Activated CD4-positive, alpha-beta T cell treated with anti-CD3 and anti-CD28 coated beads, Interleukin-2, amount 10 ng/mL, durations not matched to agents 7 days and 5 days (primary cell): ENCODE results near the gene CMIP. TPM values are rescaled to one million over a fixed set of nuclear protein-coding genes. Genes with fewer than 3 reads are reported as not detected.
"Not testable (repeated sequence)": the region's sequence is repeated elsewhere in the genome, so short reads cannot be mapped to it uniquely, and the experiment has no call there.

Experiments
- CTCF ChIA-PET: fragments of 350-600 bp; sonication (Branson Sonifier 250); formaldehyde crosslinking; loops from one replicate; lab custom pipeline; 2021; ENCODE audit warnings: antibody characterized with exemption; lab: Charles Lee
- POLR2A ChIA-PET: fragments of 350-600 bp; sonication (Branson Sonifier 250); formaldehyde crosslinking; loops from one replicate; lab custom pipeline; 2021; ENCODE audit warnings: antibody characterized with exemption; lab: Charles Lee
- DNase-seq: peaks from one replicate; pipeline ENCODE4 v3.0.0-alpha.2; 2020
- H3K27ac Mint-ChIP-seq: one replicate; pipeline ENCODE4 v1.8.0; 2021; ENCODE audit warnings: mild to moderate bottlenecking, moderate library complexity, mixed read lengths
- H3K27me3 Mint-ChIP-seq: one replicate; pipeline ENCODE4 v1.8.0; 2021; ENCODE audit warnings: mixed read lengths
- H3K36me3 Mint-ChIP-seq: one replicate; pipeline ENCODE4 v1.8.0; 2021; ENCODE audit warnings: low read depth, mixed read lengths
- H3K4me1 Mint-ChIP-seq: one replicate; pipeline ENCODE4 v1.8.0; 2021; ENCODE audit warnings: mixed read lengths
- H3K4me3 Mint-ChIP-seq: one replicate; pipeline ENCODE4 v1.8.0; 2021; ENCODE audit warnings: mild to moderate bottlenecking, moderate library complexity, mixed read lengths
- H3K9me3 Mint-ChIP-seq: one replicate; pipeline ENCODE4 v1.8.0; 2021; ENCODE audit warnings: mixed read lengths
- total RNA-seq, 2 experiments: library from RNA; stranded (reverse); gene quantifications; one replicate each; pipeline ENCODE4 v1.2.3, GENCODE V29; 2021

Gene CMIP
- total RNA-seq, 2 experiments from 2014 or later, result 44.7 to 46.8 TPM

- POLR2A ChIA-PET, result no interaction called here
- peaks cover 2% of the 10 kb centered on the region for H3K27me3 Mint-ChIP-seq
Observed at GRCh38 chr16:81733295-81733694, 288.7 kb downstream of the CMIP start.

GRCh38 chr16:81734632-81735434, 290.2 kb downstream of the CMIP start:
- ChIA-PET POLR2A (no interaction called here), CTCF (interaction anchor here (0.6 to 1.9 kb wide), 3 partner anchors 30 to 699 kb away, joined by 4 to 5 read pairs (median 5); partner anchors contain the start of gene ATMIN)
- peaks cover 23% of the 10 kb centered on the region for H3K4me1 Mint-ChIP-seq

More at GRCh38 chr16:81733295-81733694, 288.7 kb downstream of the CMIP start:
- Mint-ChIP-seq H3K9me3 (no peaks in the 10 kb centered on the region), H3K27ac (no peak overlapping the region), H3K4me1 (peaks cover 32% of the 10 kb centered on the region), H3K36me3 (no peaks in the 10 kb centered on the region), H3K4me3 (no peak overlapping the region)
- DNase-seq, result no peak
- CTCF ChIA-PET, result interaction anchor here (1.0 to 1.5 kb wide), 2 partner anchors 17 to 366 kb away, joined by 3 read pairs; no protein-coding TSS in a partner anchor

DNA sequence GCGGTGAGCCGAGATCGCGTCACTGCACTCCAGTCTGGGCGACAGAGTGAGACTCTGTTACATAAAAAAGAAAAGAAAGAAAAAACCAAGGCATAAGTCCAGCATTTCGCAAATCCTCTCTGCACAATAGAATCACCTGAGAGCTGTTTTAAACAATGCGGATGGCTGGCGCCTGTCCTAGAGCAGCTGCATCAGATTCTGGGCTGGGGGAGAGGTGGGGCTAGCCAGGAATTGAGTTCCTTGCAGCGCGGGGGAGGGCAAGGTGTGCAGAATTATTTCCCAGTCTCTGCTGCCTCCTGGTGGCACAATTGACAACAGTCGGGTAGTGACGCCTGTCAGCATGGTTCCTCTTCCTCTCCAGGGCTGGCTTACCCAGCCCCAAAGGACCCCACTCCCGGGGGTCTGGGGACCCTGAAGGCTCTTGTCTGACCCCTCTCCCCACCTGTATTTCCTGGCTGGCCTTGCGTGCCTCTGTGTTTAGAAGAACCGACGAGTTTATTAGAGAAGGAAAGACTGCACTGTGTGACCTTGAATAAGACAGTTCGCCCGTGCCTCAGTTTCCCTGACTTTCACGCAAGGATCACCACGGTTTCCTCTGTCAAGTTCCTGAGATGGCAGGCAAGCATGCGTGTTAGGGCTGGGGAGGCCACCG, 293.4 kb downstream of the CMIP start:
- POLR2A ChIA-PET, result no interaction called here
- peak; percentile 90 for DNase-seq
- Mint-ChIP-seq H3K27ac (peak overlapping the region; percentile 7), H3K4me3 (peak overlapping the region; percentile 60), H3K9me3 (no peaks in the 10 kb centered on the region), H3K27me3 (no peaks in the 10 kb centered on the region), H3K4me1 (peaks cover 17% of the 10 kb centered on the region), H3K36me3 (no peaks in the 10 kb centered on the region)
- CTCF ChIA-PET, result interaction anchor here (0.6 to 2.0 kb wide), 7 partner anchors 15 to 709 kb away, joined by 3 to 5 read pairs (median 3); partner anchors contain the start of gene ATMIN

More at GRCh38 chr16:81734632-81735434, 290.2 kb downstream of the CMIP start:
- Mint-ChIP-seq H3K9me3 (no peaks in the 10 kb centered on the region), H3K27me3 (no peaks in the 10 kb centered on the region), H3K27ac (no peak overlapping the region), H3K36me3 (no peaks in the 10 kb centered on the region), H3K4me3 (no peak overlapping the region)
- no peak for DNase-seq

GRCh38 chr16:81738783-81739496, 294.3 kb downstream of the CMIP start:
- Mint-ChIP-seq H3K9me3 (no peaks in the 10 kb centered on the region), H3K4me3 (no peak overlapping the region)

DNA sequence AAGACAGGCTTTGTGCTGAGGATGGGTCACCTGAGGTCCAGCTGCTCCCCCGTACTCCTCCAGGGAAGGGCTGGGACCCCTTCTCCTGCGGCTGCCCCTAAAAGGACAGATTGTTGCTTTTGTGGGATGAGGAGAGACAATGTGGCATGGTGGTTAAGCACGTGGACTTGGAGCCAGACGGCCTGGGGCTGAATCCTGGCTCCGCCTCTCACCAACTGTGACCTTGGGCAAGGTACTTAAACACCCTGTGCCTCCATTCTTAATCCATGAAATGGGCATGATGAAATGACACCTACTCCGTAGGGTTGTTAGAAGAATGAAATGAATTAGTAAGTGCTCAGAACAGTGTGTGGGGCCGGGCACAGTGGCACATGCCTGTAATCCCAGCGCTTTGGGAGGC, 294.9 kb downstream of the CMIP start:
- no peaks in the 10 kb centered on the region for H3K9me3 Mint-ChIP-seq
- peaks cover 17% of the 10 kb centered on the region for H3K4me1 Mint-ChIP-seq
- CTCF ChIA-PET, result interaction anchor here (1.9 kb wide), 1 partner anchor 13 kb away, joined by 5 read pairs; no protein-coding TSS in a partner anchor
- no peak overlapping the region for H3K27ac Mint-ChIP-seq
- no peak for DNase-seq
- H3K36me3 Mint-ChIP-seq, result no peaks in the 10 kb centered on the region
- H3K4me3 Mint-ChIP-seq, result no peak overlapping the region
- no peaks in the 10 kb centered on the region for H3K27me3 Mint-ChIP-seq
- POLR2A ChIA-PET, result no interaction called here

More at GRCh38 chr16:81738783-81739496, 294.3 kb downstream of the CMIP start:
- Mint-ChIP-seq H3K4me1 (peaks cover 17% of the 10 kb centered on the region), H3K27ac (peak overlapping the region; percentile 36), H3K27me3 (no peaks in the 10 kb centered on the region), H3K36me3 (no peaks in the 10 kb centered on the region)
- POLR2A ChIA-PET, result no interaction called here
- DNase-seq, result no peak
- CTCF ChIA-PET, result interaction anchor here (1.9 to 2.0 kb wide), 2 partner anchors 13 to 18 kb away, joined by 5 read pairs; no protein-coding TSS in a partner anchor

- no peaks in the 10 kb centered on the region for H3K9me3 Mint-ChIP-seq
- H3K27me3 Mint-ChIP-seq, result no peaks in the 10 kb centered on the region
- H3K4me1 Mint-ChIP-seq, result peaks cover 17% of the 10 kb centered on the region
- H3K4me3 Mint-ChIP-seq, result no peak overlapping the region
- POLR2A ChIA-PET, result no interaction called here
- CTCF ChIA-PET, result interaction anchor here (0.5 to 1.9 kb wide), 4 partner anchors 10 to 337 kb away, joined by 3 to 5 read pairs (median 4); no protein-coding TSS in a partner anchor
- H3K36me3 Mint-ChIP-seq, result no peaks in the 10 kb centered on the region
- no peak for DNase-seq
- H3K27ac Mint-ChIP-seq, result no peak overlapping the region
Observed at GRCh38 chr16:81740169-81740568, 295.6 kb downstream of the CMIP start.

- H3K4me3 Mint-ChIP-seq, H3K27me3 Mint-ChIP-seq, H3K27ac Mint-ChIP-seq, POLR2A ChIA-PET, DNase-seq, H3K36me3 Mint-ChIP-seq, H3K9me3 Mint-ChIP-seq: not testable (repeated sequence)
- peaks cover 27% of the 10 kb centered on the region for H3K4me1 Mint-ChIP-seq
- CTCF ChIA-PET, result interaction anchor here (0.6 to 1.7 kb wide), 4 partner anchors 9 to 374 kb away, joined by 3 to 6 read pairs (median 4); partner anchors contain the start of gene PLCG2
Observed at GRCh38 chr16:81741430-81741770, 296.8 kb downstream of the CMIP start.

DNA sequence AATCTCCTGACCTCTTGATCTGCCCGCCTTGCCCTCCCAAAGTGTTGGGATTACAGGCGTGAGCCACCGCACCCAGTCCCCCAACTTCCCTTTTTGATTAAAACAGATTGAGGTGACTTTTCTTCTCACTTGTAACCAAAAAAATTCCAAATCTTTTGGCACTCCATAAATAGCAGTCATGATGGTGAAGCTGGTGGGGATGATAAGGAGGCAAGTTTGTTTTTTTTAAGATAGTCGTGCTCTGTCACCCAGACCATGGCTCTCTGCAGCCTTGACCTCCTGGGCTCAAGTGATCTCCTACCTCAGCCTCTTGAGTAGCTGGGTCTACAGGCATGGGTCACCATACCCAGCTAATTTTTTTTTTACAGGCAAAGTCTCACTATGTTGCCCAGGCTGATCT, 299.8 kb downstream of the CMIP start:
- ChIA-PET POLR2A (no interaction called here), CTCF (interaction anchor here (0.7 to 1.3 kb wide), 2 partner anchors 9 to 528 kb away, joined by 4 to 5 read pairs; no protein-coding TSS in a partner anchor)
- no peaks in the 10 kb centered on the region for H3K36me3 Mint-ChIP-seq

GRCh38 chr16:81744911-81745310, 300.3 kb downstream of the CMIP start:
- H3K27ac Mint-ChIP-seq, result no peak overlapping the region
- peaks cover 3% of the 10 kb centered on the region for H3K9me3 Mint-ChIP-seq
- CTCF ChIA-PET, result interaction anchor here (1.3 kb wide), 1 partner anchor 8 kb away, joined by 5 read pairs; no protein-coding TSS in a partner anchor
- H3K27me3 Mint-ChIP-seq, result peaks cover 6% of the 10 kb centered on the region
- DNase-seq, result no peak
- peaks cover 34% of the 10 kb centered on the region for H3K4me1 Mint-ChIP-seq
- POLR2A ChIA-PET, result no interaction called here
- H3K4me3 Mint-ChIP-seq, result no peak overlapping the region
- no peaks in the 10 kb centered on the region for H3K36me3 Mint-ChIP-seq

More for the DNA sequence above, 299.8 kb downstream of the CMIP start:
- peaks cover 4% of the 10 kb centered on the region for H3K27me3 Mint-ChIP-seq
- H3K9me3 Mint-ChIP-seq, result peaks cover 3% of the 10 kb centered on the region
- H3K4me3 Mint-ChIP-seq, result no peak overlapping the region
- no peak overlapping the region for H3K27ac Mint-ChIP-seq
- no peak for DNase-seq
- peaks cover 32% of the 10 kb centered on the region for H3K4me1 Mint-ChIP-seq

GRCh38 chr16:81745704-81746558, 301.3 kb downstream of the CMIP start:
- peak; percentile 81 for DNase-seq
- peak overlapping the region; percentile 89 for H3K27ac Mint-ChIP-seq
- no peaks in the 10 kb centered on the region for H3K36me3 Mint-ChIP-seq
- CTCF ChIA-PET, result interaction anchor here (1.0 kb wide), 1 partner anchor 13 kb away, joined by 3 read pairs; no protein-coding TSS in a partner anchor
- H3K4me1 Mint-ChIP-seq, result peaks cover 29% of the 10 kb centered on the region
- peak overlapping the region; percentile 65 for H3K4me3 Mint-ChIP-seq
- H3K27me3 Mint-ChIP-seq, result peaks cover 7% of the 10 kb centered on the region
- POLR2A ChIA-PET, result no interaction called here
- peaks cover 3% of the 10 kb centered on the region for H3K9me3 Mint-ChIP-seq

GRCh38 chr16:81746566-81746965, 302.0 kb downstream of the CMIP start:
- Mint-ChIP-seq H3K9me3 (peaks cover 3% of the 10 kb centered on the region), H3K36me3 (no peaks in the 10 kb centered on the region), H3K4me1 (peaks cover 28% of the 10 kb centered on the region), H3K27ac (no peak overlapping the region), H3K4me3 (peak overlapping the region; percentile 65), H3K27me3 (peaks cover 7% of the 10 kb centered on the region)
- ChIA-PET CTCF (interaction anchor here (1.0 kb wide), 1 partner anchor 13 kb away, joined by 3 read pairs; no protein-coding TSS in a partner anchor), POLR2A (no interaction called here)
- DNase-seq, result no peak
